Epithelial cell of esophagus (primary cell): Measurements from ENCODE around the gene USF1.
A peak's percentile ranks its signal among the peaks of the same experiment; 100 is the strongest.
"Not testable (repeated sequence)": the region's sequence is repeated elsewhere in the genome, so short reads cannot be mapped to it uniquely, and the experiment has no call there.

ENCODE experiments used
- DNase-seq: peaks from one replicate; pipeline ENCODE4 v3.0.0; 2010; ENCODE audit warnings: low read depth
- H3K4me3 ChIP-seq: 2 replicates; pipeline ENCODE4 v1.5.1; 2011; ENCODE audit warnings: mild to moderate bottlenecking, low read length, control low read depth
- TF ChIP-seq, protein P1 (sequence below): IDR thresholded peaks from 2 replicates; pipeline ENCODE4 v1.5.1; 2011; ENCODE audit warnings: low read depth, mild to moderate bottlenecking, low read length, control low read depth, inconsistent platforms; ENCODE audit not compliant: insufficient read depth; ENCODE audit errors: missing control alignments

The USF1 gene

GRCh38 chr1:161021970-161022353 is 23.8 kb downstream of the USF1 start:
- H3K4me3 ChIP-seq: peak overlapping the region; percentile 72
- peak; percentile 95 for DNase-seq
- TF ChIP-seq, protein P1, sequence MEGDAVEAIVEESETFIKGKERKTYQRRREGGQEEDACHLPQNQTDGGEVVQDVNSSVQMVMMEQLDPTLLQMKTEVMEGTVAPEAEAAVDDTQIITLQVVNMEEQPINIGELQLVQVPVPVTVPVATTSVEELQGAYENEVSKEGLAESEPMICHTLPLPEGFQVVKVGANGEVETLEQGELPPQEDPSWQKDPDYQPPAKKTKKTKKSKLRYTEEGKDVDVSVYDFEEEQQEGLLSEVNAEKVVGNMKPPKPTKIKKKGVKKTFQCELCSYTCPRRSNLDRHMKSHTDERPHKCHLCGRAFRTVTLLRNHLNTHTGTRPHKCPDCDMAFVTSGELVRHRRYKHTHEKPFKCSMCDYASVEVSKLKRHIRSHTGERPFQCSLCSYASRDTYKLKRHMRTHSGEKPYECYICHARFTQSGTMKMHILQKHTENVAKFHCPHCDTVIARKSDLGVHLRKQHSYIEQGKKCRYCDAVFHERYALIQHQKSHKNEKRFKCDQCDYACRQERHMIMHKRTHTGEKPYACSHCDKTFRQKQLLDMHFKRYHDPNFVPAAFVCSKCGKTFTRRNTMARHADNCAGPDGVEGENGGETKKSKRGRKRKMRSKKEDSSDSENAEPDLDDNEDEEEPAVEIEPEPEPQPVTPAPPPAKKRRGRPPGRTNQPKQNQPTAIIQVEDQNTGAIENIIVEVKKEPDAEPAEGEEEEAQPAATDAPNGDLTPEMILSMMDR: no peak

DNA sequence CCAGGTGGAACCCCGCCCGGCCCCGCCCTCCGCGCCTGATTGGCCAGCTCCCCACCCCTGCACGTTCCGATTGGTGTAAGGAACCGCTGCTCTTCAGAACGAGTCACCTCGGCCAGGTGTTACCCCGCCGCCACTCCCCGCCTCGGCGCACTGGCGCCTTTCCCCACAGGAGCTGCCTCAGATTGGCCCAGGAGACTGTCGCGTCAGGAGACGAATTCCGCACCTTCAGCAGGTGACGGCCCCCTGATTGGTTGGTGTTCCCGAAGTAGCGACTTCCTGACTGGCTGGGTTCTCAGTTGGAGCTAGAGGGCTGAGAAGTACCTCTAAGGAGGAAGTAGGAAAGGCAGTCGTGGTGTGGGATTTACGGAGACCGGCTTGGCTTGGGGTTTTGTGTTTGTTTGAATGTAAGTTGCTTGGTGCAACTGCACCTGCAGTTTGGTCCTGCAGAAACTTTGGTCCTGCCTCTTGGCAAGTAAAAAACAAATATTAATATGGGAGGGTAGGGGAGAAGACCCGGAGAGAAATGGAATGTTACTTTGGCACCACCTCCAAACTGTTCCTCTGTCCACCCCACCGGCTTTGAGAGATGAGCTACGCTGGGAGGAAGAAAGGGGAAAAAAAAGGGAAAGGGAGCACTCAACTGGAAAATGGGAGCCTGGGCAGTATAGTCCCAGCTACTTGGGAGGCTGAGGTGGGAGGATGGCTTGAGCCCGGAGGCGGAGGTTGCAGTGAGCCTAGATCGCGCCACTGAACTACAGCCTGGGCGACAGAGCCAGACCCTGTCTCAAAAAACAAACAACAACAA is 24.4 kb downstream of the USF1 start:
- TF ChIP-seq, protein P1: no peak
- H3K4me3 ChIP-seq: peak overlapping the region; percentile 98
- DNase-seq: peak; percentile 100

DNA sequence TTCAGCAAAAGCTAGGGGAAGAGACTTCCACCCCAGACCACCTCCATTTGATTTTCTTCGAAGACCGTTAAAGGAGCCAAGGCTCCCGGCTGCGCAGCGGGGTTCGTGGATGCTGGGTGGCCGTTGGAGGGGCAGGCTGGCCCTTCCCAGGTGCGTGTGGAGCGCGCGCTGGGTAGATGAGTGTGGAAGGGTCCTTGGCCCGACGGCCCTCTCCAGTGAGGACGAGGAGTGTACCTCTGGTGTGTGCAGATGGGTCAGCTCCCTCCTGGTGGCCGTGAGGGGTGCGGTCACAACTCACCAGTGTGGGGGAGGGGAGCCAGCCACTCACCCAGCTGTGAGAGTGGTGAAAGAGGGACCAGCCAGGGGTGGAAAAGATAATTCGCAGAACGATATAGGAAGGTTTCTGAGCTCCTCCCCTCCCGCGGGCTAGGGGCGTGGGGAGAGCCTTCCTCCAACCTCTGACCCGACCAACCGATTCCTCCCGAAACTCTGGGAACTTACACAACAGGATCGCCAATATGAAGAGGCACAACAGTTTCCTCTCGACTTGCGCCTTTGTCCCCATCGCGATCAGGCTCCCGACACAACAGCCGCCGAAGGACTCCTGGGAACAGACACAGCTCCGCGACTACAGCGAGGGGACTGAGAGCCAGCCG is 25.1 kb downstream of the USF1 start, which contains the start of gene F11R:
F11R (minus strand) TSS at position 644 of the 656 bp plus-strand sequence; CDS start at position 565, 79 bp downstream.
- TF ChIP-seq, protein P1: peak; percentile 32
- H3K4me3 ChIP-seq: peak within 1 kb of the TSS; percentile 98
- DNase-seq: peak; percentile 87

DNA sequence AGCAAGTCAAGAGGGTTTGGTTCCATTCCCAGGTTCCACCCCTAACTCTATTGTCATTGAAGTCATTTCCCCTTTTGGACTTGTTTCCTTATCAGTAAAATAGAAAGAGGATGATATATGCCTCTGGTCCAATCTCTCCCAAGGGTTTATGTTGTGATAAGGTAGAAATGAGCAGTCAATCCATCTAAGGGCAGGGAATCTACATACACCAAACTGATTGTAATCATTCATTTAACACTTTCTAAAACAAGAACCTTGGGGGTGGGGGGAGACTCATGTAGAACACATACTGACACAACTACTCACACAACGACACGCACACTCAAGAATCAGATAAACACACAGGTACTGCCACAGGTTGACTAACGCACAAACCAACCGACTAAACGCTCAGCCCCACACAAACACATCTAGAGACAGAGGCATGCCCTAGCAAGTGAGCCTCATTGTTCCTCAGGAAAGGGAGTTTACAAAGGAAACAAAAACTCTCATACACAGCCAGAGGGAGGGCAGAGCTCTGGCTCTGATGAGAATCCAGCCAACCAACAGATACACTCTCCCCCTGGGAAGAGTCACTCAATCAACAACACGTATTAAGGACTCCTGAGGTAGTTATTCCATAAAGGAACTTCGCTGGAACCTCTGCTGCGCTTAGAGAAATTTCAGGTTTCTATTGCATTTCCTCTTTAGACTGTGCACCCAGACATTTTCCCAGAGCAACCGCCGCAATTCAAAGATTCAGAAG is 25.9 kb downstream of the USF1 start:
- peak; percentile 94 for DNase-seq
- H3K4me3 ChIP-seq: peak overlapping the region; percentile 98
- TF ChIP-seq, protein P1: no peak

DNA sequence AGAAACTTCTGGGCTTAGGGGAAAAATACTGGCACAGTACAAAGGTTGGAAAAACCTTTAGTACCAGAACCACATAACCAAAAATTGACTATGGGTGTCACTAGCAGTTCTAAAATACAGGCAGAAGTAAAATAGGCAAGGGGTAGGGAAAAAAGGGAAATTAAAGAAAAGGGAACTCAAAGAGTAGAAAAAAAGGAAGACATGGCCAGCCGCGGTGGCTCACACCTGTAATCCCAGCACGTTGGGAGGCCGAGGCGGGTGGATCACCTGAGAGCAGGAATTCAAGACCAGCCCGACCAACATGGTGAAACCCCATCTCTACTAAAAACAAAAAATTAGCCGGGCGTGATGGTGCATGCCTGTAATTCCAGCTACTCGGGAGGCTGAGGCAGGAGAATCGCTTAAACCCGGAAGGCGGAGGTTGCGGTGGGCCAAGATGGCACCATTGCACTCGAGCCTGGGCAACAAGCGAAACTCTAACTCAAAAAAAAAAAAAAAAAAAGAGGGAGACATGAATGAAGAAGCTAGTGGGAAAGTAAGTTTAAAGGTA is 26.6 kb downstream of the USF1 start:
- H3K4me3 ChIP-seq: peak overlapping the region; percentile 98
- DNase-seq: peak; percentile 34

DNA sequence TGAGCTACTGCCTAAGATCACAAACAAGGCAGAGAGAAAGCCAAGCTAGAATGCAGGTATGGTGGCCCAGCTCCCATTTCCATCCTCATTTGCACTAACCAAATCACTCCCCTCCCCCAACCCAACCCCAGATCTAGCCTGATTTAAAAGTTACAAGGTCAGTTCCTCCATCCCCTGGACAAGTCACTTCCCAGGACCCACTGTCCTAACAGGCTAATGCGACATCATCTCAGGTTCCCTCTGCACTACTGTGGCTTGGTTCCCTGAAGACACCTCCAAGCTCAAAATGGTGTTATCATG is 27.2 kb downstream of the USF1 start:
- no peak for DNase-seq
- TF ChIP-seq, protein P1: no peak
- H3K4me3 ChIP-seq: peak overlapping the region; percentile 98

- peak overlapping the region; percentile 98 for H3K4me3 ChIP-seq
- peak; percentile 49 for DNase-seq
- TF ChIP-seq, protein P1: no peak
Measured at GRCh38 chr1:161017756-161018630, 27.8 kb downstream of the USF1 start.

DNA sequence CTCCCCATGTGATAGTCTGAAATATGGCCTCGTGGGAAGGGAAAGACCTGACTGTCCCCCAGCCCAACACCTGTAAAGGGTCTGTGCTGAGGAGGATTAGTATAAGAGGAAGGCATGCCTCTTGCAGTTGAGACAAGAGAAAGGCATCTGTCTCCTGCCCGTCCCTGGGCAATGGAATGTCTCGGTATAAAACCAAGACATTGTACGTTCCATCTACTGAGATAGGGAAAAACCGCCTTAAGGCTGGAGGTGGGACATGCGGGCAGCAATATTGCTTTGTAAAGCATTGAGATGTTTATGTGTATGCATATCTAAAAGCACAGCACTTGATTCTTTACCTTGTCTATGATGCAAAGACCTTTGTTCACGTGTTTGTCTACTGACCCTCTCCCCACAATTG is 28.6 kb downstream of the USF1 start:
- peak overlapping the region; percentile 98 for H3K4me3 ChIP-seq
- not testable (repeated sequence) for DNase-seq

DNA sequence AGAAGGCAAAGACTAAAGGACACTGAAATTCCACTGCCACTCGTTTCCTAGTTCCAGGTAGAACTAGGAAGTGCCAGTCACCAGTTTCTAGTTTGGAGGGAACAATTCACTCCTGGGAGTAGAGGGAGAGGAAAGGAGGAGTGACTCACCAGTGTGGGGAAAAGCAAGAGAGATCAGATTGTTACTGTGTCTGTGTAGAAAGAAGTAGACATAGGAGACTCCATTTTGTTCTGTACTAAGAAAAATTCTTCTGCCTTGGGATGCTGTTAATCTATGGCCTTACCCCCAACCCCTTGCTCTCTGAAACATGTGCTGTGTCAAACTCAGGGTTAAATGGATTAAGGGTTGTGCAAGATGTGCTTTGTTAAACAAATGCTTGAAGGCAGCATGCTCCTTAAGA is 29.1 kb downstream of the USF1 start:
- H3K4me3 ChIP-seq: not testable (repeated sequence)
- peak; percentile 77 for DNase-seq
